Naive thymus-derived CD4-positive, alpha-beta T cell (primary cell): Measurements from ENCODE around the gene KDM8. TPM values are rescaled to one million over a fixed set of nuclear protein-coding genes. Genes with fewer than 3 reads are reported as not detected.
A peak's percentile ranks its signal among the peaks of the same experiment; 100 is the strongest.

Experiments
- ATAC-seq: fragments of 150-1000 bp; cut with Tn5 transposase; 2 replicates; pipeline ENCODE4 v1.10.0; 2021; ENCODE audit warnings: mild to moderate bottlenecking, moderate library complexity
- CTCF ChIA-PET: fragments of 350-600 bp; sonication (Branson Sonifier 250); formaldehyde crosslinking; loops from one replicate; lab custom pipeline; 2021; ENCODE audit warnings: antibody characterized with exemption; lab: Charles Lee
- POLR2A ChIA-PET: fragments of 350-600 bp; sonication (Branson Sonifier 250); formaldehyde crosslinking; loops from one replicate; lab custom pipeline; 2021; ENCODE audit warnings: antibody characterized with exemption, inconsistent platforms; lab: Charles Lee
- DNase-seq, 9 donors: peaks; one replicate each; pipeline versions ENCODE4 v3.0.0 to v3.0.0-alpha.2; 2020 to 2022; ENCODE audit warnings: mixed read lengths in 1 of 9
- H3K27ac ChIP-seq: one replicate; pipeline ENCODE4 v1.7.0; 2013; ENCODE audit warnings: mild to moderate bottlenecking, low read depth, low read length, moderate library complexity
- H3K27me3 ChIP-seq, 2 donors: one replicate each; pipeline ENCODE4 v1.7.0; 2013; ENCODE audit warnings: low read length in 2 of 2, mild to moderate bottlenecking in 2 of 2, moderate library complexity in 2 of 2; ENCODE audit not compliant: control insufficient read depth in 2 of 2, insufficient read depth in 2 of 2
- H3K36me3 ChIP-seq, 3 experiments: 1 replicate in 2 of 3; 2 replicates in 1 of 3; pipeline ENCODE4 v1.7.0; 2013; ENCODE audit warnings: low read length in 3 of 3, mild to moderate bottlenecking in 3 of 3, moderate library complexity in 1 of 3; ENCODE audit not compliant: insufficient read depth in 3 of 3, control insufficient read depth in 2 of 3
- H3K4me1 ChIP-seq, 2 donors: one replicate each; pipeline ENCODE4 v1.7.0; 2013; ENCODE audit warnings: low read length in 2 of 2, mild to moderate bottlenecking in 2 of 2, moderate library complexity in 1 of 2; ENCODE audit not compliant: control insufficient read depth in 2 of 2, insufficient read depth in 2 of 2
- H3K4me3 ChIP-seq: 2 replicates; pipeline ENCODE4 v1.7.0; 2013; ENCODE audit warnings: mild to moderate bottlenecking, low read length
- H3K9me3 ChIP-seq, 3 experiments: 1 replicate in 2 of 3; 2 replicates in 1 of 3; pipeline ENCODE4 v1.7.0; 2013; ENCODE audit warnings: low read length in 3 of 3; ENCODE audit not compliant: control insufficient read depth in 2 of 3
- H3K27ac Mint-ChIP-seq, 9 donors: one replicate each; pipeline ENCODE4 v1.8.0; 2020 to 2022; ENCODE audit warnings: mixed read lengths in 9 of 9, mild to moderate bottlenecking in 8 of 9, moderate library complexity in 5 of 9, inconsistent platforms in 2 of 9
- H3K27me3 Mint-ChIP-seq, 5 donors: one replicate each; pipeline ENCODE4 v1.8.0; 2021 to 2022; ENCODE audit warnings: mixed read lengths in 5 of 5, mild to moderate bottlenecking in 1 of 5
- H3K36me3 Mint-ChIP-seq, 5 donors: one replicate each; pipeline ENCODE4 v1.8.0; 2020 to 2022; ENCODE audit warnings: mixed read lengths in 5 of 5, mild to moderate bottlenecking in 3 of 5, inconsistent platforms in 1 of 5
- H3K4me1 Mint-ChIP-seq, 7 donors: one replicate each; pipeline ENCODE4 v1.8.0; 2020 to 2022; ENCODE audit warnings: mixed read lengths in 7 of 7, mild to moderate bottlenecking in 3 of 7, inconsistent platforms in 1 of 7
- H3K4me3 Mint-ChIP-seq, 10 donors: one replicate each; pipeline ENCODE4 v1.8.0; 2020 to 2022; ENCODE audit warnings: mild to moderate bottlenecking in 10 of 10, mixed read lengths in 10 of 10, moderate library complexity in 6 of 10, inconsistent platforms in 2 of 10
- H3K9me3 Mint-ChIP-seq, 11 donors: one replicate each; pipeline ENCODE4 v1.8.0; 2020 to 2022; ENCODE audit warnings: mixed read lengths in 11 of 11, mild to moderate bottlenecking in 4 of 11, inconsistent platforms in 1 of 11, moderate library complexity in 1 of 11
- intact Hi-C, 2 donors: fragments of 100-400 bp; cut with micrococcal nuclease; formaldehyde crosslinking; loops; one replicate each; pipeline ENCODE4 v1.15.1; 2023
- polyA plus RNA-seq, 2 donors: library from polyadenylated mRNA; unstranded; fragments of 300-500 nt; fragmentation: Illumina TruSeq; gene quantifications; one replicate each; pipeline ENCODE4 v1.2.3, GENCODE V29; 2021
- total RNA-seq, 6 experiments: library from RNA in 5 of 6; stranded (reverse) in 5 of 6; gene quantifications; 1 replicate in 5 of 6; 2 replicates in 1 of 6; pipeline ENCODE4 v1.2.3 and lab custom pipeline; 2021 to 2026

Gene KDM8
- total and polyA plus RNA-seq, 7 experiments from 2014 or later: 10.0 to 34.4 (median 18.5) TPM

- CTCF ChIA-PET: interaction anchor here (1.0 to 1.8 kb wide), 3 partner anchors 11 to 17 kb away, joined by 3 to 5 read pairs (median 4); no protein-coding TSS in a partner anchor
- no peaks in the 10 kb centered on the region for H3K27me3 Mint-ChIP-seq
- H3K27ac Mint-ChIP-seq: peak overlapping the region in 1 of 9 donors; percentile 48
- Histone ChIP-seq H3K27me3 (no peaks in the 10 kb centered on the region), H3K36me3 (peaks cover 0 to 74% (median 4%) of the 10 kb centered on the region in 3 experiments), H3K27ac (peak overlapping the region; percentile 15), H3K9me3 (no peaks in the 10 kb centered on the region), H3K4me1 (no peaks in the 10 kb centered on the region), H3K4me3 (no peak overlapping the region)
- POLR2A ChIA-PET: interaction anchor here (0.6 to 8.5 kb wide), 4 partner anchors 10 to 44 kb away, joined by 3 to 48 read pairs (median 4); partner anchors contain the start of gene KDM8
- no peak for ATAC-seq
- peaks cover 0 to 31% (median 4%) of the 10 kb centered on the region in 5 donors for H3K36me3 Mint-ChIP-seq
- H3K4me1 Mint-ChIP-seq: peaks cover 10 to 37% (median 23%) of the 10 kb centered on the region in 7 donors
- no peak for DNase-seq
- H3K4me3 Mint-ChIP-seq: no peak overlapping the region
- no peaks in the 10 kb centered on the region for H3K9me3 Mint-ChIP-seq
- intact Hi-C loops: no loop called here
These were observed 19.9 kb downstream of the KDM8 start for GRCh38 chr16:27223226-27223610.

GRCh38 chr16:27223701-27224100 is 20.4 kb downstream of the KDM8 start:
- Histone ChIP-seq H3K27ac (peak overlapping the region; percentile 15), H3K36me3 (peaks cover 0 to 71% (median 4%) of the 10 kb centered on the region in 3 experiments), H3K4me1 (peaks cover 0 to 2% of the 10 kb centered on the region in 2 donors), H3K4me3 (no peak overlapping the region), H3K27me3 (no peaks in the 10 kb centered on the region), H3K9me3 (no peaks in the 10 kb centered on the region)
- Mint-ChIP-seq H3K27me3 (no peaks in the 10 kb centered on the region), H3K27ac (peak overlapping the region in 7 of 9 donors; percentile 51 to 91 (median 76)), H3K9me3 (no peaks in the 10 kb centered on the region), H3K4me1 (peaks cover 12 to 38% (median 23%) of the 10 kb centered on the region in 7 donors), H3K36me3 (peaks cover 0 to 29% (median 4%) of the 10 kb centered on the region in 5 donors), H3K4me3 (no peak overlapping the region)
- CTCF ChIA-PET: interaction anchor here (1.6 to 1.8 kb wide), 2 partner anchors 10 to 12 kb away, joined by 4 to 5 read pairs; no protein-coding TSS in a partner anchor
- POLR2A ChIA-PET: interaction anchor here (1.8 to 8.5 kb wide), 2 partner anchors 16 to 20 kb away, joined by 4 to 48 read pairs; partner anchors contain the start of gene KDM8
- intact Hi-C loops: no loop called here
- ATAC-seq: no peak
- DNase-seq: no peak

- Mint-ChIP-seq H3K4me3 (no peak overlapping the region), H3K9me3 (no peaks in the 10 kb centered on the region), H3K27ac (peak overlapping the region in 8 of 9 donors; percentile 15 to 91 (median 74)), H3K27me3 (no peaks in the 10 kb centered on the region), H3K4me1 (peaks cover 18 to 44% (median 28%) of the 10 kb centered on the region in 7 donors), H3K36me3 (peaks cover 0 to 26% (median 4%) of the 10 kb centered on the region in 5 donors)
- Histone ChIP-seq H3K4me3 (no peak overlapping the region), H3K4me1 (peaks cover 0 to 8% of the 10 kb centered on the region in 2 donors), H3K9me3 (no peaks in the 10 kb centered on the region), H3K36me3 (peaks cover 0 to 65% (median 4%) of the 10 kb centered on the region in 3 experiments), H3K27ac (no peak overlapping the region), H3K27me3 (no peaks in the 10 kb centered on the region)
- intact Hi-C loops: no loop called here
- no peak for DNase-seq
- ATAC-seq: no peak
- POLR2A ChIA-PET: interaction anchor here (0.7 to 8.5 kb wide), 4 partner anchors 10 to 20 kb away, joined by 3 to 48 read pairs (median 4); partner anchors contain the start of gene KDM8
- CTCF ChIA-PET: interaction anchor here (2.2 kb wide), 1 partner anchor 10 kb away, joined by 9 read pairs; no protein-coding TSS in a partner anchor
These were observed 21.0 kb downstream of the KDM8 start for GRCh38 chr16:27224271-27224737.

- ATAC-seq (no peak), DNase-seq (no peak)
- H3K36me3 Mint-ChIP-seq: peaks cover 0 to 22% (median 4%) of the 10 kb centered on the region in 5 donors
- intact Hi-C loops: no loop called here
- Histone ChIP-seq H3K27ac (no peak overlapping the region), H3K27me3 (no peaks in the 10 kb centered on the region), H3K36me3 (peaks cover 0 to 61% (median 4%) of the 10 kb centered on the region in 3 experiments), H3K9me3 (no peaks in the 10 kb centered on the region), H3K4me1 (peaks cover 3 to 11% of the 10 kb centered on the region in 2 donors), H3K4me3 (no peak overlapping the region)
- H3K27ac Mint-ChIP-seq: peak overlapping the region in 7 of 9 donors; percentile 75 to 96 (median 85)
- H3K9me3 Mint-ChIP-seq: no peaks in the 10 kb centered on the region
- POLR2A ChIA-PET: interaction anchor here (0.6 to 8.5 kb wide), 10 partner anchors 9 to 224 kb away, joined by 3 to 48 read pairs (median 4); partner anchors contain the start of gene KDM8
- H3K27me3 Mint-ChIP-seq: no peaks in the 10 kb centered on the region
- CTCF ChIA-PET: interaction anchor here (0.9 to 2.2 kb wide), 8 partner anchors 9 to 221 kb away, joined by 3 to 12 read pairs (median 5); no protein-coding TSS in a partner anchor
- H3K4me3 Mint-ChIP-seq: no peak overlapping the region
- H3K4me1 Mint-ChIP-seq: peaks cover 22 to 49% (median 32%) of the 10 kb centered on the region in 7 donors
These were observed 21.5 kb downstream of the KDM8 start for GRCh38 chr16:27224741-27225300.

- Histone ChIP-seq H3K27me3 (no peaks in the 10 kb centered on the region), H3K4me3 (no peak overlapping the region), H3K27ac (peak overlapping the region; percentile 54), H3K9me3 (no peaks in the 10 kb centered on the region), H3K4me1 (peaks cover 12 to 21% of the 10 kb centered on the region in 2 donors), H3K36me3 (peaks cover 0 to 52% (median 4%) of the 10 kb centered on the region in 3 experiments)
- ATAC-seq (no peak), DNase-seq (no peak)
- CTCF ChIA-PET: interaction anchor here (0.6 to 2.2 kb wide), 12 partner anchors 8 to 221 kb away, joined by 3 to 12 read pairs (median 4); no protein-coding TSS in a partner anchor
- Mint-ChIP-seq H3K36me3 (peaks cover 0 to 22% (median 7%) of the 10 kb centered on the region in 5 donors), H3K9me3 (peaks cover 0 to 1% (median 0%) of the 10 kb centered on the region in 11 donors), H3K4me3 (peak overlapping the region in 6 of 10 donors; percentile 25 to 53 (median 34)), H3K27ac (peak overlapping the region; percentile 13 to 96 (median 84)), H3K4me1 (peaks cover 27 to 58% (median 39%) of the 10 kb centered on the region in 7 donors), H3K27me3 (no peaks in the 10 kb centered on the region)
- POLR2A ChIA-PET: interaction anchor here (0.6 to 8.5 kb wide), 12 partner anchors 9 to 224 kb away, joined by 3 to 48 read pairs (median 4); partner anchors contain the start of gene KDM8
- intact Hi-C loops: no loop called here
These were observed 22.4 kb downstream of the KDM8 start for GRCh38 chr16:27225536-27226360.
